B cell (primary cell): ENCODE data around the gene ITGB4. TPM values are rescaled to one million over a fixed set of nuclear protein-coding genes. Genes with fewer than 3 reads are reported as not detected.

ENCODE experiments used
- ATAC-seq: fragments of 200-7000 bp; cut with Tn5 transposase; one replicate; pipeline ENCODE4 v1.10.0; 2021; ENCODE audit warnings: low read depth, mild to moderate bottlenecking, moderate number of reproducible peaks, moderate library complexity
- CTCF ChIA-PET: fragments of 350-600 bp; sonication (Branson Sonifier 250); formaldehyde crosslinking; loops from one replicate; lab custom pipeline; 2021; ENCODE audit warnings: antibody characterized with exemption, inconsistent platforms; lab: Charles Lee
- POLR2A ChIA-PET: fragments of 350-600 bp; sonication (Branson Sonifier 250); formaldehyde crosslinking; loops from one replicate; lab custom pipeline; 2021; ENCODE audit warnings: antibody characterized with exemption; lab: Charles Lee
- DNase-seq: peaks from one replicate; pipeline ENCODE4 v3.0.0; 2013
- H2AFZ ChIP-seq: 2 replicates; pipeline ENCODE4 v1.6.1; 2012; ENCODE audit warnings: mild to moderate bottlenecking, low read depth, low read length; ENCODE audit not compliant: insufficient read depth, poor library complexity, severe bottlenecking
- H3K27ac ChIP-seq, 2 donors: 1 replicate in 1 of 2; 2 replicates in 1 of 2; pipeline ENCODE4 v1.5.1; 2012 to 2013; ENCODE audit warnings: low read length in 2 of 2, mild to moderate bottlenecking in 2 of 2, moderate library complexity in 1 of 2
- H3K27me3 ChIP-seq, 4 experiments: fragments of 200-600 bp in 1 of 4; sonication (generic) in 1 of 4; replicated peaks in 1 of 4; 1 replicate in 2 of 4; 2 replicates in 2 of 4; pipeline versions ENCODE4 v1.6.1 to v1.7.0; 2013 to 2016; ENCODE audit warnings: low read length in 3 of 4, mild to moderate bottlenecking in 2 of 4, mixed read lengths in 1 of 4, moderate library complexity in 1 of 4; ENCODE audit not compliant: insufficient read depth in 4 of 4, control insufficient read depth in 3 of 4; ENCODE audit errors: control extremely low read depth in 1 of 4
- H3K36me3 ChIP-seq, 2 experiments: replicated peaks in 1 of 2; 1 replicate in 1 of 2; 2 replicates in 1 of 2; pipeline versions ENCODE4 v1.6.1 to v1.7.1; 2013; ENCODE audit warnings: low read length in 1 of 2; ENCODE audit not compliant: insufficient read depth in 2 of 2, control insufficient read depth in 1 of 2; ENCODE audit errors: control extremely low read depth in 1 of 2, extremely low read depth in 1 of 2
- H3K4me1 ChIP-seq, 2 donors: fragments of 200-600 bp in 1 of 2; sonication (generic) in 1 of 2; 1 replicate in 1 of 2; 2 replicates in 1 of 2; pipeline versions ENCODE4 v1.5.1 to v1.6.1; 2013 to 2017; ENCODE audit warnings: low read length in 2 of 2; ENCODE audit not compliant: control insufficient read depth in 2 of 2, insufficient read depth in 2 of 2
- H3K4me2 ChIP-seq: replicated peaks from 2 replicates; pipeline ENCODE3; 2012; ENCODE audit warnings: mild to moderate bottlenecking, low read depth, low read length; ENCODE audit not compliant: poor library complexity, severe bottlenecking
- H3K4me3 ChIP-seq, 5 experiments: fragments of 200-600 bp in 1 of 5; sonication (generic) in 1 of 5; 1 replicate in 3 of 5; 2 replicates in 2 of 5; pipeline versions ENCODE4 v1.5.1 to v1.7.0; 2011 to 2016; ENCODE audit warnings: low read length in 4 of 5, mild to moderate bottlenecking in 4 of 5, low read depth in 2 of 5, control low read depth in 1 of 5, moderate library complexity in 1 of 5; ENCODE audit not compliant: insufficient read depth in 1 of 5; ENCODE audit errors: control extremely low read depth in 1 of 5, extremely low read depth in 1 of 5
- H3K79me2 ChIP-seq: fragments of 200-600 bp; sonication (generic); one replicate; pipeline ENCODE4 v1.6.0; 2016; ENCODE audit warnings: low read length; ENCODE audit not compliant: control insufficient read depth, insufficient read depth
- H3K9ac ChIP-seq: fragments of 200-600 bp; sonication (generic); 2 replicates; pipeline ENCODE4 v1.6.1; 2017; ENCODE audit warnings: mild to moderate bottlenecking, low read length, moderate library complexity
- H3K9me3 ChIP-seq, 3 donors: one replicate each; pipeline versions ENCODE4 v1.6.1 to v1.7.1; 2013; ENCODE audit warnings: low read length in 2 of 3; ENCODE audit not compliant: control insufficient read depth in 2 of 3, insufficient read depth in 1 of 3; ENCODE audit errors: control extremely low read depth in 1 of 3
- H4K20me1 ChIP-seq: 2 replicates; pipeline ENCODE4 v1.6.0; 2012; ENCODE audit warnings: mild to moderate bottlenecking, low read length; ENCODE audit not compliant: insufficient read depth, control insufficient read depth, poor library complexity, severe bottlenecking
- H3K27ac Mint-ChIP-seq: one replicate; pipeline ENCODE4 v1.8.0; 2021; ENCODE audit warnings: mixed read lengths
- H3K27me3 Mint-ChIP-seq: one replicate; pipeline ENCODE4 v1.8.0; 2021; ENCODE audit warnings: mixed read lengths
- H3K4me1 Mint-ChIP-seq: one replicate; pipeline ENCODE4 v1.8.0; 2021; ENCODE audit warnings: mixed read lengths
- H3K4me3 Mint-ChIP-seq: one replicate; pipeline ENCODE4 v1.8.0; 2021; ENCODE audit warnings: mixed read lengths
- H3K9me3 Mint-ChIP-seq: one replicate; pipeline ENCODE4 v1.8.0; 2022; ENCODE audit warnings: mixed read lengths; ENCODE audit not compliant: insufficient read depth
- CTCF ChIP-seq: fragments of 200-600 bp; IDR thresholded peaks from one replicate; pipeline ENCODE4 v1.8.0; 2022; ENCODE audit warnings: antibody characterized with exemption, mild to moderate bottlenecking
- EZH2 ChIP-seq: IDR thresholded peaks from 2 replicates; pipeline ENCODE4 v1.6.1; 2012; ENCODE audit warnings: borderline replicate concordance, low read depth, mild to moderate bottlenecking, moderate library complexity, low read length; ENCODE audit not compliant: insufficient read depth, poor library complexity, severe bottlenecking
- WGBS: methylation state at CpG from one replicate; pipeline ENCODE4 v1.1.5; 2013; ENCODE audit warnings: missing lambda C conversion rate; ENCODE audit not compliant: insufficient coverage; 5-methylcytosine and 5-hydroxymethylcytosine counted together
- intact Hi-C: fragments of 100-400 bp; cut with micrococcal nuclease; formaldehyde crosslinking; loops from one replicate; pipeline ENCODE4 v1.10.0; 2022
- polyA plus RNA-seq: library from polyadenylated mRNA; depleted of rRNA; stranded (reverse); fragments of >200 nt; gene quantifications from 2 replicates; pipeline ENCODE4 v1.2.3, GENCODE V29; 2012
- total RNA-seq, 2 donors: library from RNA; stranded (reverse); fragments of 120-200 nt in 1 of 2; gene quantifications; 1 replicate in 1 of 2; 2 replicates in 1 of 2; pipeline versions ENCODE4 v1.2.3 to v1.2.4, GENCODE V29; 2013 to 2022

Gene ITGB4
- total and polyA plus RNA-seq, 2 donors (not counting 1 experiment from before 2014, with no cell fraction given): 0.12 to 0.81 TPM

- H3K9me3 ChIP-seq: no peaks in the 10 kb centered on the region
- no peaks in the 10 kb centered on the region for H3K4me1 Mint-ChIP-seq
- no peak overlapping the region for H3K27ac Mint-ChIP-seq
- DNase-seq (no peak), ATAC-seq (no peak)
- H3K36me3 ChIP-seq: peaks cover 0 to 88% of the 10 kb centered on the region in 2 experiments
- peaks cover 21% of the 10 kb centered on the region for H4K20me1 ChIP-seq
- no peaks in the 10 kb centered on the region for H3K27me3 Mint-ChIP-seq
- no peaks in the 10 kb centered on the region for H3K4me1 ChIP-seq
- H3K4me2 ChIP-seq: no peak overlapping the region
- no peak overlapping the region for H3K4me3 Mint-ChIP-seq
- POLR2A ChIA-PET: no interaction called here
- CTCF ChIA-PET: no interaction called here
- no peaks in the 10 kb centered on the region for H3K27me3 ChIP-seq
- WGBS: 100% methylated on average over 5 of the region's 10 CpGs
- H3K79me2 ChIP-seq: peaks cover 20% of the 10 kb centered on the region
- H2AFZ ChIP-seq: no peak overlapping the region
- no peak overlapping the region for H3K9ac ChIP-seq
- H3K4me3 ChIP-seq: no peak overlapping the region
- H3K9me3 Mint-ChIP-seq: no peaks in the 10 kb centered on the region
- TF ChIP-seq CTCF: no peak
- no peak for TF ChIP-seq EZH2
- H3K27ac ChIP-seq: no peak overlapping the region
- intact Hi-C loops: no loop called here
These were observed 20.0 kb upstream of the ITGB4 start for GRCh38 chr17:75701288-75701687.

GRCh38 chr17:75703191-75703590 is 18.1 kb upstream of the ITGB4 start:
- H3K9me3 ChIP-seq: no peaks in the 10 kb centered on the region
- H3K36me3 ChIP-seq: peaks cover 0 to 90% of the 10 kb centered on the region in 2 experiments
- H3K4me3 Mint-ChIP-seq: no peak overlapping the region
- H3K27me3 Mint-ChIP-seq: no peaks in the 10 kb centered on the region
- POLR2A ChIA-PET: no interaction called here
- ATAC-seq (no peak), DNase-seq (no peak)
- H3K27ac ChIP-seq: no peak overlapping the region
- WGBS: 98% methylated on average over 12 of the region's 12 CpGs
- no peak overlapping the region for H3K4me2 ChIP-seq
- H3K27me3 ChIP-seq: no peaks in the 10 kb centered on the region
- no peak overlapping the region for H2AFZ ChIP-seq
- no peak overlapping the region for H3K4me3 ChIP-seq
- no peaks in the 10 kb centered on the region for H3K4me1 ChIP-seq
- intact Hi-C loops: no loop called here
- no peaks in the 10 kb centered on the region for H3K4me1 Mint-ChIP-seq
- H3K79me2 ChIP-seq: peaks cover under 1% of the 10 kb centered on the region
- peaks cover 5% of the 10 kb centered on the region for H4K20me1 ChIP-seq
- CTCF ChIA-PET: interaction anchor here (0.9 to 1.6 kb wide), 2 partner anchors 28 to 47 kb away, joined by 3 to 7 read pairs; no protein-coding TSS in a partner anchor
- no peak overlapping the region for H3K9ac ChIP-seq
- H3K27ac Mint-ChIP-seq: no peak overlapping the region
- no peak for TF ChIP-seq CTCF
- TF ChIP-seq EZH2: no peak
- H3K9me3 Mint-ChIP-seq: no peaks in the 10 kb centered on the region
